GM12874 (cell line): Measurements from ENCODE around the gene TSPAN9.

ENCODE experiments used
- TF ChIP-seq, protein P1 (sequence below): IDR thresholded peaks from 2 replicates; pipeline ENCODE4 v1.5.1; 2011; ENCODE audit warnings: low read depth, mild to moderate bottlenecking, control low read depth, low read length, moderate library complexity; ENCODE audit not compliant: insufficient read depth

Gene TSPAN9

DNA sequence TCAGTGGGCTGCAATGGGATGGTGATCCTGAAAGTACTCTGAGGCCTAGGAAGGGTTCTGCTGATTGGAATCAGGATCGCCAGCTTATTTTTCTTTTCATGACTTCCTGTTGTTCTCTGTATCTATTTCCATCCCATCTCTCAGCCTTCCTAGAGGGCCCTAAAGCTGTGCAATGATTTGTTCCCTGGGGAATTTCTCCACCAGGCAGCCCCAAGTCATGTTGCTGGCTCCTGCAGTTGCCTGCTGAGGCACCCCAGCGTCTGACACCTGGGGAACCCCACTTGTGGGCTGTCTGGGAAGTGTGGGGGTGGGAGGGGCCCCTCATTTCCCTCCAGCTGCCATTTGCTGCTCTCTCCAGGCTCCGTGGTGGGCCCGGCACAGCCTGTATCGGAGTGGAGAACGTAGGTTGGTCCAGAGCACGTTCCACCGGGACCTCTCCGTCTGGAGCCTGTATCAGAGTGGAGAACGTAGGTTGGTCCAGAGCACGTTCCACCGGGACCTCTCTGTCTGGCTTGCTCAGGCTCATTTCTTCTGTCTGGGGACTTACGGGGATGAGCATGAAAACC, 138.3 kb downstream of the TSPAN9 start:
- TF ChIP-seq, protein P1, sequence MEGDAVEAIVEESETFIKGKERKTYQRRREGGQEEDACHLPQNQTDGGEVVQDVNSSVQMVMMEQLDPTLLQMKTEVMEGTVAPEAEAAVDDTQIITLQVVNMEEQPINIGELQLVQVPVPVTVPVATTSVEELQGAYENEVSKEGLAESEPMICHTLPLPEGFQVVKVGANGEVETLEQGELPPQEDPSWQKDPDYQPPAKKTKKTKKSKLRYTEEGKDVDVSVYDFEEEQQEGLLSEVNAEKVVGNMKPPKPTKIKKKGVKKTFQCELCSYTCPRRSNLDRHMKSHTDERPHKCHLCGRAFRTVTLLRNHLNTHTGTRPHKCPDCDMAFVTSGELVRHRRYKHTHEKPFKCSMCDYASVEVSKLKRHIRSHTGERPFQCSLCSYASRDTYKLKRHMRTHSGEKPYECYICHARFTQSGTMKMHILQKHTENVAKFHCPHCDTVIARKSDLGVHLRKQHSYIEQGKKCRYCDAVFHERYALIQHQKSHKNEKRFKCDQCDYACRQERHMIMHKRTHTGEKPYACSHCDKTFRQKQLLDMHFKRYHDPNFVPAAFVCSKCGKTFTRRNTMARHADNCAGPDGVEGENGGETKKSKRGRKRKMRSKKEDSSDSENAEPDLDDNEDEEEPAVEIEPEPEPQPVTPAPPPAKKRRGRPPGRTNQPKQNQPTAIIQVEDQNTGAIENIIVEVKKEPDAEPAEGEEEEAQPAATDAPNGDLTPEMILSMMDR: no peak

GRCh38 chr12:3216097-3216496, 138.9 kb downstream of the TSPAN9 start:
- TF ChIP-seq, protein P1: no peak

DNA sequence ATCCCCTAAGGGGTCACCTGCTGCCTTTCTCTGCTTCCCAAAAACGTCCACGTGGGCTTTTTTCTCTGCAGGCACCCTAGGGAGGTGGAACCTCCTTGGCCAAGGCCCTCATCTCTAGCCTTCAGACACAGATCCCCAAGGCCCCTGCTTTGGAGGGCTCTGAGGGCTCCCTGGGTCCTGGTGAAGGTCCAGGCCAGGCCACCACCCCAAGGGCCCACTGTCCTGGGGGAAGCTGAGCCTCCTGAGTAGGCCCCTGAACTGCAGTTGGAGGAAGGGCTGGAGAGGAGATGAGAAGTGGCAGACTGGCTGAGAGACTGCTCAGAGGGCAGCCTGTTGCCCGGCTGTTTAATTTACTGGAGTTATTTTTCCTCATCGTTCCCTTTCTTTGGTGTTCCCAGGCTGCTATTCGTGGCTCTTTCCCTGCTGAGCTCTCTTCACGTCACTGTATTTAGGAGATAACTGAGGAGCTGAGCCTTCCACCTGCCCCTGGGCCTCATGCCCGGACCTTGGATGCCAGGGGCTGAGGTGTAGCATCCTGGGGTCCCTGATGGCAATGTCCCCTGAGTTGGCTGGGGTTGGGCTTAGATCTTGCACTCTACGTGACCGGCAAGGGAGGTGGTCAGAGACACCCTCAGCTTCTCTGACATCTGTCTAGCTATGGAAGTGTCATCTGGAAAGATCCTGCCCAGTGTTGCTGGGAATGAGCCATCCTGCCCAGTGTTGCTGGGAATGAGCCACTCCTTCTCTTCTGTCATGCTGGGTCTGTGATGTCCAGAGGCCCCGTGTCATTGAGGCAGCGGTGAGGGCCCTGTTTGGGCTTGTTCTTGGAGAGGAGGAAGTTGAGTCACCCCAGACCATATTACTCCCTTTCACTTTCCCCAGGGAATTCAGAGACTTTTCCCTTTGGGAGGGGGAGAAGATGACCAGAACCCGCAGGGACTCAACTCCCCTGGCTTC, 139.8 kb downstream of the TSPAN9 start:
- TF ChIP-seq, protein P1: no peak

- TF ChIP-seq, protein P1: no peak
These were observed 140.5 kb downstream of the TSPAN9 start for GRCh38 chr12:3217683-3218079.

GRCh38 chr12:3218228-3219171, 141.3 kb downstream of the TSPAN9 start:
- TF ChIP-seq, protein P1: no peak

DNA sequence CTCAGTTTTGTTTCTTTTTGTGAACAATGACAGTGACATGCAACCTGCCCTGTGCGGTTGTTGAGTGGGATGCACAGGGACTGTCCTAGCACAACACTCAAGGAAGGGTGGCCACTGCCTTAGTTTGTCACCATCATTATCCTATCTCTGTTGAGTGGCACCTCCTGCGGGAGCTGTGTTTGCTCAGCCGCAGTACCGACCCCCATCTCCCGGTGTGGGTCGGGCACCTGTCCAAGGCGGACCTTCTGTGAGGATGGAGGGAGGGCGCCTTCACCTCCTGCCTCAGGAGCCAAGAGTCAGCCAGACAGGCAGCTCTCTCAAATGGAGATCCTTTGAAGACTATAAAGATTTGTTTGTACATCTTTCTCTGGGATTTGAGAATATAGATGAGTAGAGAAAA, 142.1 kb downstream of the TSPAN9 start:
- TF ChIP-seq, protein P1: no peak
